NCI-H526 treated with DMSO at 0.1 percent for 48 hours (cell line): Measurements from ENCODE around the gene RAB7A.
"Not testable (repeated sequence)": the region's sequence is repeated elsewhere in the genome, so short reads cannot be mapped to it uniquely, and the experiment has no call there.

Source experiments
- DNase-seq: peaks from one replicate; lab custom pipeline; 2025; lab: John Stamatoyannopoulos, UW

Gene RAB7A

DNA sequence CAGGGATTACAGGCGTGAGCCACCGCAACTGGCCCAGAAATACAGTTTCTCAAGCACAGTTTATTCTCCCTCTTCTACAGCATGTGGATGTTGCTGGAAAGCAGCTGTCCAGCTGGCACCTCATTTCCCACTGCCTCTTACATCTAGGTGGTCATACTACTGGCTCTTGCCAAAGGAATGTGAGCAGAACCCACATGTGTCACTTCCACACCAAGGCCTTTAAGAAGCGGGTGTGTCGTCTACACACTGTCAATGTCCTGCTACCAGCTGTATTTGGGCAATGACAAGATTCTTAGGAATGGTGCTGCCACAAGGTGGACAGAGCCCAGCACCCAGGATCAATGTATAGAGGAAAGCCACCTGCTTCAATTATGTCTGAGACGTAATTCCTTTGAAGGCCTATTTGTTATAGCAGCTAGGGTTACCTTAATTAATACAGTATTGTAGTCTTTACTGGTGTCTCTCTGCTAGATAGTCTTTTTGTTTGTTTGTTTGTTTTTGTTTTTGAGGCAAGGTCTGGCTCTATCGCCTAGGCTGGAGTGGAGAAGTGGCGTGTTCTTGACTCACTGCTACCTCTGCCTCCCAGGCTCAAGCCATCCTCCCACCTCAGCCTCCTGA is 15.1 kb upstream of the RAB7A start:
- DNase-seq = no peak

DNA sequence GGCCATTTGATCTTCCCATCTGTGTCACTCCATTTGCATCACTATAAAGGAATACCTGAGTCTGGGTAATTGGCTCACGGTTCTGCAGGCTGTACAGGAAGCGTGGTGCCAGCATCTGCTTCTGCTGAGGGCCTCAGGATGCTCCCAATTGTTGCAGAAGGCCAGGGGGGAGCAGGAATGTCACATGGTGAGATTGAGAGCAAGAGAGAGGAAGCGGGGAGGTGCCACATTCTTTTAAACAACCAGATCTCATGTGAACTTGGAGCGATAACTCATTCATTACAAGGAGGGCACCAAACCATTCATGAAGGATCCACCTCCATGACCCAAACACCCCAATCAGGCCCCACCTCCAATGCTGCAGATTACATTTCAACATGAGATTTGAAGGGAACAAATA is 13.1 kb upstream of the RAB7A start:
- DNase-seq = no peak

DNA sequence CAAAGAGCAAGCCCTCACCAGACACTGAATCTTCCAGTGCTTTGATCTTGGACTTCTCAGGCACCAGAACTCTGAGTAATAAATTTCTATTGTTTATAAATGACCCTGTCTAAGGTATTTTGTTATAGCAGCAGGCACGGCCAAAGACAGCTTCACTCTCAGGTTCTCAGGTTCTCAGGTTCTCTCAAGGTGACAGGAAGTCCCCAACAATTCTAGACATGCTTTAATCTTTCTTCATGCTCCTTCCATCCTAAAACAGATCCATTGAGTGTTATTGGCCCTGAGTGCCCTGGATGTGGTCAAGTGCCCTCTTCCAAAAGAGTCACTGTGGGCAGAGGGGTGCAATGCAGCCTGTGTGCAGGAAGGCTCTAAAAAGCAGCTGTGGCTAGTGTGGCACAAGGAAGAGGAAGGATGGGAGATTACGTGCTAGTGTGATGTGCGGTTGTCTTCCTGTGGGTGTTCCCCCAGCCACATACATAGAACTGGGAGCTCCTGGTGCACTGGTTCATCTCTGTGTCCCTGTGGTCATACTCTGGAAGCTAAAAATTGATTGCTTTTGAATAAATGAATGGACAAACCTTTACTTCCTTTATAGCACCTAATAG is 11.0 kb upstream of the RAB7A start:
- DNase-seq = no peak

DNA sequence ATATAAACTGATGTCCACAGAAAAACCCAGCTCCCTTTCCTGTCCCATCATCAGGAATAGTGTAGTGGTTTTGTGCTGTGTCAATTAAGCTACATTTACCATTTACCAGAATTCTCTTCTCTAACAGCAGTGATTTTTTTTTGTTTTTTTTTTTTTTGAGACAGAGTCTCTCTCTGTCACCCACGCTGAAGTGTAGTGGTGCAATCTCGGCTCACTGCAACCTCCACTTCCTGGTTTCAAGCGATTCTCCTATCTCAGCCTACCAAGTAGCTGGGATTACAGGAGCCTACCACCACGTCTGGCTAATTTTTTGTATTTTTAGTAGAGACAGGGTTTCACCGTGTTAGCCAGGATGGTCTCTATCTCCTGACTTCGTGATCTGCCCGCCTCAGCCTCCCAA is 7.1 kb upstream of the RAB7A start:
- not testable (repeated sequence) for DNase-seq

- DNase-seq = no peak
These were observed 5.1 kb upstream of the RAB7A start for GRCh38 chr3:128720891-128721290.

GRCh38 chr3:128723477-128723876 is 2.5 kb upstream of the RAB7A start:
- no peak for DNase-seq

DNA sequence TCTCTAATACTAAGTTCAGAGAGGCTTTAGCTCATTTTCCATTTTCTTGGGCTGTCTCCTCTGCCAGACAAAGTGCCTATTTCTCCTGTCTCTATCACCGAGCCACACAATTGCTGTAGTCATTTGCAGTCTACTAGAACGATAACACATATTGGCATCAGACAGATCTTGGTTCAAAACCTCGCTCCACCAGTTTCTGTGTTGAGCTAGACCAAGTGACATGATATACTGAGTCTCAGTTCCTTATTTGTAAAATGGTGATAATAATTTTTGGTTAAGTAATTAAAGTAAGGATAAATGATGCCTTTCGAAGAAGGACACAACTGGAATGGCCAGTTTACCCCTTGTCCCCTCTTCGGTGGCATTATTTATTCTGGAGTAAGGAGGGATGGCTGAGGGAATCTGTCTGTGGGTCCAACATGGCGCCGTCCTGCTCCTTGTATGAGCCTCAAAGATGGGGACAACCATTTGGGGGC is 398 bp upstream of the RAB7A start:
- DNase-seq = no peak

GRCh38 chr3:128727059-128727458 is 1.1 kb downstream of the RAB7A start:
- no peak for DNase-seq

DNA sequence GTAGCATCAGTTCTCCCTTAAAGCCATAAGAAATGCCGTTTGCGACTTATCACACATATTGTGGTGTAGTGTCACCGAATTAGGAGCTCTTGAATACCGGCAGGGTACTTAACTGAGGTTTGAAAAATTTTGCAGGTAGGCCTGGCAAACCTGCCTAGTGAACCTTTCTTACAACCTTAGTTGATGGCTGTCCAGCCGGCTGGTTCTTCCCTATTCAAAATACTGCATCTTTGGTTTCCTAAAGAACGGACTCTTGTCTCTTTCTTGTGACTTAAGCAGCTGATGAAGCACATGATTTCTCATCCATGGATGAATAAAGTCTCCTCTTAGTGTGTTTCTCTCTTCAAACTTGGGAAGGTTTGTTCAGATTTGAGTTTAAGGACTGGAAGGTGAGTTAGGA is 1.5 kb downstream of the RAB7A start:
- no peak for DNase-seq

GRCh38 chr3:128727996-128728395 is 2.0 kb downstream of the RAB7A start:
- no peak for DNase-seq

GRCh38 chr3:128728521-128728920 is 2.5 kb downstream of the RAB7A start:
- DNase-seq = not testable (repeated sequence)

- DNase-seq = no peak
These were observed 4.5 kb downstream of the RAB7A start for GRCh38 chr3:128730471-128730870.

GRCh38 chr3:128734523-128735189 is 8.7 kb downstream of the RAB7A start:
- DNase-seq = no peak

DNA sequence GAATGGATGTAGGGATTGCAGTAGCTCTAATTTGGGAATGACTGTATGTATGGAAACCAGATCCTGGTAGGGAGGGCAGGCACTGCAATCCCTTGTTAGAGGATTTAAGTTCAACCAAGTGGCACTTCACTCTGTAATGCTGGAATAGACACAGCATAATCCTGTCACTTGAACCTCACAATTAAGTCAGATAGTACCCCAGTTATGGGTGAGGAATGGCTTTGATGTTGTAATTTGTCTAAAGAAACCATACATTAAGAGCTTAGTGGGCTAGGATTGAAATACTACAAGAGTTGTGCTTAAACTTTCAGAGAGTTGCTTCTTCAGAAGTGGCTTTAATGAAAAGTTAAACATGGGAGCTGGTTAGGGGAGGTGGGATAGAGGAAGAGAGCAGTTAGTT is 9.3 kb downstream of the RAB7A start:
- DNase-seq = no peak

DNA sequence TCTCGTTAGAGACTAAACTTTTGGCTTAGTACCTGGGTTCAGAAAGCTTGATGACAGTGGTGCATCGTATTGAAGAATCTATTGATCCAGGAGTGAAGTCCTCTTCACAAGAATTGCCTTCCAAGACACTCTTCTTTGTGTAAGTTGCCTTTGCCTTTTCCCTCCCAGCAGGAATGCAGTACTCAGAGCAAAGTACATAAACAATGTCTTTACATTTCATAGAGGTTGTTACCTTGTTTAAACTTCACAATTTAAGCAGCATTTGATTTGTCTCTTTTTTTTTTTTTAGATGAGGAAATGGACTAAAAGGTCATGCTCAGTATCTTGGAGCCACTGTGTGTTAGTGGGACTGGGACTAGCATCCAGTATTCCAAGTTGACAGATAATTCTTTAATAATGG is 9.9 kb downstream of the RAB7A start:
- no peak for DNase-seq

DNA sequence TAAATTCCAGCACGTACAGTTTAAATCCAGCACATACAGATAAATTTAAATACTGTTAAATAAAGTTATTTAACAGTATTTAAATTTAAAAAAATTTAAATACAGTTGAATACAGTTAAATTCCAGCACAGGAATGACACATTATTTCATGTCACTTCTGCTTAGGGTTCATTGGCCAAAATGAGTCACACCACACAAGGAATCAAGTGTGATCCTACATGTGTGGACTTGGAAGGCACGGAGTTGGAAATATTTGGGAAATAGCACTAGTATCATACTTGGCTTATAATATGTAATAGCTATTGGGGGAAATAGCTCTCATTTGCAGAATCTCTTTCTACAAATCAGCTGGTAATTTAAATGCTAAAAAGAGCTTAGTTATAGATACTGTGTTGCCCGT is 10.6 kb downstream of the RAB7A start:
- no peak for DNase-seq

- DNase-seq = no peak
These were observed 14.6 kb downstream of the RAB7A start for GRCh38 chr3:128740621-128741020.

DNA sequence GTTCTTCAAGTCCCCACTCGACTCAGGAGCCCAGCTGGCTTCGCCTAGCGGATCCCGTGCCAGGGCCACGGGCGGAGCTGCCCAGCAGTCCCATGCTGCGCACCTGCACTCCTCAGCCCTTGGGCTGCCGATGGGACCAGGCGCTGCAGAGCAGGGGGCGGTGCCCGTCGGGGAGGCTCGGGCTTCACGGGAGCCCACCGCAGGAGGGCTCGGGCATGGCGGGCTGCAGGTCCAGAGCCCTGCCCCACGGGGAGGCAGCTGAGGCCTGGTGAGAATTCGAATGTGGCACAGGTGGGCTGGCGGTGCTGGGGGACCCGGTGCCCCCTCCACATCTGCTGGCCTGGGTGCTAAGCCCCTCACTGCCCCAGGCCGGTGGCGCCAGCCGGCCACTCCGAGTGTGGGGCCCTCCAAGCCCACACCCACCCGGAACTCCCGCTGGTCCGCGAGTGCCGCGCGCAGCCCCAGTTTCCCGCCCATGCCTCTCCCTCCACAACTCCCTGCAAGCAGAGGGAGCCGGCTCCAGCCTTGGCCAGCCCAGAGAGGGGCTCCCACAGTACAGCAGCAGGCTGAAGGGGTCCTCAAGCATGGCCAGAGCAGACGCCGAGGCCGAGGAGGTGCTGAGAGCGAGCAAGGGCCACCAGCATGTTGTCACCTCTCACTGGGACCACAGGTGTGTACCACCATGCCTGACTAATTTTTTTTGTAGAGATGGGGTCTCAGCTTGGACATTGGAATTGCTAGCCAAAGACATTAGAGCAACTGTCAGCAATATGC is 17.0 kb downstream of the RAB7A start:
- DNase-seq = no peak

DNA sequence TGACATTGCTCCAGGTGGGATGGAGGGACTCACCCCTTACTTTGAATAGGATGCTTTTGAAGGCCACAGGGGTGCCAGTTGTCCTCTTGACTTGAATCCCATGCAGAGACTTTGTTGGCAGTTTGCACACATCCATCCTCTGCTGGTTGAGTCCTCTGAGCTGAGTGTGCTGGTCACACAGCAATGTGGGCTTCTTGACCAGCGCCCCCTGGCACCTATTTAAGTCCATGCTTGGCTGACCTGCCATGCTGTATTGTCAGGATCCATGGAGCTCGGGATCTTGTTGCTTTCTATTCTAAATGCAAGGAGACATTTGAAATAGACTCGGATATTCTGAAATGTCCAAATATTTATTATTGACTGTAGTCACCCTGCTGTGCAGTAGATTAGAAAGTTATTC is 19.8 kb downstream of the RAB7A start:
- DNase-seq = no peak

DNA sequence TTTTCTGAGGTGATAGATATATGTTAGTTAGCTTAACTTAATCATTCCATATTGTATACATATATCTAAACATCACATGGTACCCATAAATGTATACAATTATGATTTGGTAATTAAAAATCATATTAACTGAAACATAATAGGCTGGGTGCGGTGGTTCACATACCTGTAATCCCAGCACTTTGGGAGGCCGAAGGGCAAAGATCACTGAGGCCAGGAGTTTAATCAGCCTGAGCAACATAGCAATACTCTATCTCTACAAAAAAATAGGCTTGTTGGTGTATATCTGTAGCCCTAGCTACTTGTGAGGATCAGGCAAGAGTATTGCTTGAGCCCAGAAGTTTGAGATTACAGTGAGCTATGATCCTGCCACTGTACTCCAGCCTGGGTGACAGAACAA is 20.9 kb downstream of the RAB7A start:
- no peak for DNase-seq

- no peak for DNase-seq
These were observed 22.6 kb downstream of the RAB7A start for GRCh38 chr3:128748557-128748956.

DNA sequence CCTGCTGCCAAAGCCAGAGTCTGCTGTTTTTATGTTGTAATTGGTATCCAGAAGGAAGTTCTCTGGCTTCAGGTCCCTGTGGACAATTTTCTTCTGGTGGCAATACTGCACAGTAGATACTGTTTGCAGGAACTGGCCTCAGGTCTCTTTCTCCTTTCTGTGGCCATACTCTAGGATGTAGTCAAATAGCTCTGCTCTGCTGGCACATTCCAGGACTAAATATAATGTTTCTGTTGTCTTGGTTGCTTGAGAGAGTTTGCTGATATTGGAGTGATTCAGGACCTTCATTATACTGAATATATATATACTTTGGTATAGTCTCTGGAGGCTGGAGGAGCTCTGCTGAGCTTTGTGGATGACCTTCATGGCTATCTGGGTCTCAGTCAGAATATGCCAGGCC is 23.1 kb downstream of the RAB7A start:
- no peak for DNase-seq

GRCh38 chr3:128749561-128749960 is 23.6 kb downstream of the RAB7A start:
- DNase-seq = not testable (repeated sequence)
